ENCODE results near the gene HOXA6.

The HOXA6 gene

GRCh38 chr7:27145914-27146412 is 1.6 kb downstream of the HOXA6 start:
- TF ChIP-seq CTCF (IDR thresholded peaks at IDR 0.05; ENCODE audit: low read depth, low read length, missing control alignments): no peak
- no peak overlapping the region for H3K4me3 ChIP-seq (ENCODE audit: low read depth, low read length)
- no peak for DNase-seq (ENCODE audit: low read depth)

GRCh38 chr7:27145165-27145913 is 2.2 kb downstream of the HOXA6 start:
- H3K4me3 ChIP-seq (ENCODE audit: low read depth, low read length): no peak overlapping the region
- no peak for TF ChIP-seq CTCF (IDR thresholded peaks at IDR 0.05; ENCODE audit: low read depth, low read length, missing control alignments)
- no peak for DNase-seq (ENCODE audit: low read depth)

GRCh38 chr7:27144781-27145164 is 2.8 kb downstream of the HOXA6 start:
- no peak for DNase-seq (ENCODE audit: low read depth)
- no peak overlapping the region for H3K4me3 ChIP-seq (ENCODE audit: low read depth, low read length)
- no peak for TF ChIP-seq CTCF (IDR thresholded peaks at IDR 0.05; ENCODE audit: low read depth, low read length, missing control alignments)

GRCh38 chr7:27143950-27144780 is 3.4 kb downstream of the HOXA6 start:
- no peak for DNase-seq (ENCODE audit: low read depth)
- H3K4me3 ChIP-seq (ENCODE audit: low read depth, low read length): no peak overlapping the region

GRCh38 chr7:27143023-27143949 is 4.3 kb downstream of the HOXA6 start, which contains the start of gene HOXA5:
Gene HOXA5 (minus strand): TSS chr7:27143681. CDS start chr7:27143607, 74 bp downstream.
- no peak for TF ChIP-seq CTCF (IDR thresholded peaks at IDR 0.05; ENCODE audit: low read depth, low read length, missing control alignments)
- no peak for DNase-seq (ENCODE audit: low read depth)
- H3K4me3 ChIP-seq (ENCODE audit: low read depth, low read length): no peak within 1 kb of the TSS

More at GRCh38 chr7:27143950-27144780, 3.4 kb downstream of the HOXA6 start:
- no peak for TF ChIP-seq CTCF (IDR thresholded peaks at IDR 0.05; ENCODE audit: low read depth, low read length, missing control alignments)

GRCh38 chr7:27142580-27143022 is 5.0 kb downstream of the HOXA6 start:
- TF ChIP-seq CTCF (IDR thresholded peaks at IDR 0.05; ENCODE audit: low read depth, low read length, missing control alignments): no peak
- DNase-seq (ENCODE audit: low read depth): no peak
- no peak overlapping the region for H3K4me3 ChIP-seq (ENCODE audit: low read depth, low read length)

Data from GM12864 (cell line).